HFF-Myc (cell line): ENCODE measurements around the gene HMGXB4.
"Not testable (repeated sequence)": the region's sequence is repeated elsewhere in the genome, so short reads cannot be mapped to it uniquely, and the experiment has no call there.

ENCODE experiments used
- DNase-seq: peaks from one replicate; pipeline ENCODE4 v3.0.0-alpha.2; 2011; ENCODE audit warnings: low read depth; ENCODE audit errors: extremely low read depth
- H3K4me3 ChIP-seq: replicated peaks from 2 replicates; pipeline ENCODE4 v1.5.1; 2011; ENCODE audit warnings: low read depth, mild to moderate bottlenecking, control low read depth, low read length
- TF ChIP-seq, protein P1 (sequence below): IDR thresholded peaks from 2 replicates; pipeline ENCODE4 v1.5.1; 2012; ENCODE audit warnings: mild to moderate bottlenecking, low read depth, low read length, control low read depth; ENCODE audit errors: missing control alignments

Gene HMGXB4

DNA sequence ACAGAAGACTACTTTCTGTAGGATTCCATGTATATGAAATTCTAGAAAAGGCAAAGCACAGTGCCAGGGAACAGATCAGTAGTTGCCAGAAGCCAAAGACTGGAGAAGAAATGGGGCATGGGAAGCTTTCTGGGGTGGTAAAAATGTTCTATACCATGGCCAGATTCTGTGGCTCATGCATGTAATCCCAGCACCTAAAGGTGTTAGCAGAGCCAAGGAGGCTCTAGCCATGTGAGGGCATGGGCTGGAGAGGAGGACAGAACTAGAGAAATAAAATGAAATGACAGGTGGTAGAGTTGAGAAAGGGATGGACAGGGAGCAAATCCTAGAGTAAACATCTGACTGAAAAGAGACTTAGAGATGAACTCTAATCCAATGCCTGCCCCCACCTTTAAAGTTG, 26.9 kb upstream of the HMGXB4 start:
- TF ChIP-seq, protein P1, sequence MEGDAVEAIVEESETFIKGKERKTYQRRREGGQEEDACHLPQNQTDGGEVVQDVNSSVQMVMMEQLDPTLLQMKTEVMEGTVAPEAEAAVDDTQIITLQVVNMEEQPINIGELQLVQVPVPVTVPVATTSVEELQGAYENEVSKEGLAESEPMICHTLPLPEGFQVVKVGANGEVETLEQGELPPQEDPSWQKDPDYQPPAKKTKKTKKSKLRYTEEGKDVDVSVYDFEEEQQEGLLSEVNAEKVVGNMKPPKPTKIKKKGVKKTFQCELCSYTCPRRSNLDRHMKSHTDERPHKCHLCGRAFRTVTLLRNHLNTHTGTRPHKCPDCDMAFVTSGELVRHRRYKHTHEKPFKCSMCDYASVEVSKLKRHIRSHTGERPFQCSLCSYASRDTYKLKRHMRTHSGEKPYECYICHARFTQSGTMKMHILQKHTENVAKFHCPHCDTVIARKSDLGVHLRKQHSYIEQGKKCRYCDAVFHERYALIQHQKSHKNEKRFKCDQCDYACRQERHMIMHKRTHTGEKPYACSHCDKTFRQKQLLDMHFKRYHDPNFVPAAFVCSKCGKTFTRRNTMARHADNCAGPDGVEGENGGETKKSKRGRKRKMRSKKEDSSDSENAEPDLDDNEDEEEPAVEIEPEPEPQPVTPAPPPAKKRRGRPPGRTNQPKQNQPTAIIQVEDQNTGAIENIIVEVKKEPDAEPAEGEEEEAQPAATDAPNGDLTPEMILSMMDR, result no peak
- no peak overlapping the region for H3K4me3 ChIP-seq
- DNase-seq, result no peak

DNA sequence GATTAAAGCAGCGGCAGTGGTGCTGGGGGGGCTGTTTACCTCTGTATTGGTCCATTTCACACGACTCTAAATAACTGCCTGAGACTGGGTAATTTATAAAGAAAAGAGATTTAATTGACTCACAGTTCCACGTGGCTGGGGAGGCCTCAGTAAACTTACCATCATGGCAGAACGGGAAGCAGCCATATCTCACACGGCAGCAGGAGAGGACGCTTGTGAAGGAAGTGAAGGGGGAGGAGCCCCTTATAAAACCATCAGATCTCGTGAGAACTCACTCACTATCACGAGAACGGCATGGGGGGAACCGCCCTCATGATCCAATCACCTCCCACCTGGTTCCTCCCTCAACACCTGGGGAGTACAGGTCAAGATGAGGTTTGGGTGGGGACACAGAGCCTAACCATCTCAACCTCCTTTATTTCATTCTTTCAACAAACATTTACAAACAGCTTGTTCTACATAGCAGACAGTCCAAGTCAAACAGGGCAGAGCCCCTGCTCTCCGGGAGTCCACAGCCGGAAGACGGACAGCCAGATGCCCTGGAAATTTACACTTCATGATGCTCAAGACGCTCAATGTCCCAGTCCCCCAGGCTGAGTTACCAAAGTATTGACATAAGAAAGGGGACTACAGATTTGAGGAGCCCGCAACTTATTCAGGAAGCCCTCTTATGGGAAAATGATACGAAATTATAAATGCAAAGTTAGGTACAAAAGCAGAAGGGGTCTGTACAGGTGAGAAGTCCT, 26.3 kb upstream of the HMGXB4 start:
- no peak overlapping the region for H3K4me3 ChIP-seq
- no peak for DNase-seq
- TF ChIP-seq, protein P1, result no peak

DNA sequence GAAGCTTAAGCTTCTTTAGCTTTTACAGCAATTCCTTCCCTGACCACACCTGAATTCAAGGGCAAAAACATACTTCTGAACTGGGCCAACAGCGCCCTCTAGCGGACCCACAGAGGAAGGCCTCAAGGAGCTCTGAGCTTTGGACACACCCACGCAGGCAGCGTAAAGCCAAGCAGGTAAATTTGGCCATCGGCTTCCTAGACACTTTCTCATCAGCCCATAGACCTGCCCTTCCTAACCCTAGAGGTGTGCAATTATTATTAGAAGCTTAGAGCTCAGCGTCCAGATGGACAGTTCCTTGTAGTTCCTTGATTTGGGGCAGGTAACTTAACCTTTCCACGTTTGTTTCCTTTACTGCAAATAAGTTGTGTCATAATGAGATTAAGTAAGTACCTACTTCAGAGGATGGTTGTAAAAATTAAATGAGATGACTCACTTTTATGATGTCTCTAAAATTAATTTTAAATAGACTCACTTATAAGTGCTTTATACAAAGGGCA, 25.7 kb upstream of the HMGXB4 start:
- DNase-seq, result no peak
- TF ChIP-seq, protein P1, result peak; percentile 98
- H3K4me3 ChIP-seq, result no peak overlapping the region

DNA sequence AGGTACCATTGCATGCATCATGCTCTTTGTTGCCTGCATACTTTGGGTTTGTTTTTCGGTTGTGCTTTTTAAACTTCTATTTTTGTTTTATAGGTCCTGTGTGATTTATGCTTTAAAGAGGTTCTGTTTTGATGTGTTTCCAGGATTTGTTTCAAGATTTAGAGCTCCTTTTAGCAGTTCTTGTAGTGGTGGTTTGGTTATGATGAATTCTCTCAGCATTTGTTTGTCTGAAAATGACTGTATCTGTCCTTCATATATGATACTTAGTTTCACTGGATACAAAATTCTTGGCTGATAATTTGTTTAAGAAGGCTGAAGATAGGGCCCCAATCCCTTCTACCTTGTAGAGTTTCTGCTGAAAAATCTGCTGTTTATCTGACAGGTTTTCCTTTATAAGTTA, 18.5 kb upstream of the HMGXB4 start:
- not testable (repeated sequence) for H3K4me3 ChIP-seq, DNase-seq

DNA sequence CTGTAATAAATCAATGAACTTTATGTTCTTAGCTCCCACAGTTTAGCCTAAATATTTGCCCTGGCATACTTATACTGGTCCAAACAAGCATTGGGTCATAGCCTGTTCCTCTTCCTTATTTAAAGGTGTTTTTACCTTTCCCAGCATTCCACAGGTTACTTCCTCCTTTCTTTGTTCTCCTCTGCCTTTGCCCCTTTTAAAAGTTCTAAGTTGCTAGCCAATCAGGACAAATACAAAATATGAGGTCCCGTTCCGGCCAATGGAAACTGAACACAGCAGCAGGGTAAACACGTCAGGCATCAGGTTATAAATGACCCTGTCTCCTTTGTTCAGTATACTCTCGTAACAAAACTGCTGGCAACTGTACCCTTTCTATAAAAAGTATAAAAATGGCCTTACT, 12.8 kb upstream of the HMGXB4 start:
- not testable (repeated sequence) for DNase-seq, H3K4me3 ChIP-seq

DNA sequence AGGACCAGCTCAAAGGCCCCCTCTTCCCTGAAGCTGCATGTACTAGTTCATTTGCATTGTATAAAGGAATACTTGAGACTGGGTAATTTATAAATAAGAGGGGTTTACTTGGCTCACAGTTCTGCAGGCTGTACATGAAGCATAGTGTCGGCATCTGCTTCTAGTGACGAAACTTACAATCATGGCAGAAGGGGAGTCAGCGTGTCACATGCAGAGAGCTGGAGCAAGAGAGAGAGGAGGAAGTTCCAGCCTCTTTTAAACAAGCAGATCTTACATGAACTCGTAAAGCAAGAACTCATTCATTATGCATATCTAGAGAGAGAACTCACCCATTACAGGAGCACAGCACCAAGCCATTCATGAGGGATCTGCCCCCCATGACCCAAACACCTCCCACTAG, 7.1 kb upstream of the HMGXB4 start:
- H3K4me3 ChIP-seq, result no peak overlapping the region
- TF ChIP-seq, protein P1, result no peak
- no peak for DNase-seq

DNA sequence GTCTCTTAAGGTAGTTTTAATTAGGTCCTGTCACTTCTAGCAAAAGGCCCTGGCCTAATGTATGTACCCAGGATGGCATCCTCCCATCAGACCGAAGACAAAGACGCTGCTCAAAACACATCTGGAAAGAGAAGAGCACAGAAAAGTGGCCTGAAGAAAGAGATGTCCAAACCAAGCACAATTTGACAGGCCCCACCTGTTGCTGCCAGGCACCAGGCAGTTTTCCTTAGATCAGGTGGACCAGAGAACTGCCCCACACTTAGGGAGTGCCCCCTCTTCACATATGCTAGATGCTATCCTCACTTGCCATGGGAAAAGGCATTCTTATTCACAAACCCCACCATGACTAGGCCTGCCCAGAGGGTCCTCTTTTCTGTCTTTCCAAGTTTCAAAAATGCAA, 3.3 kb upstream of the HMGXB4 start:
- no peak overlapping the region for H3K4me3 ChIP-seq
- TF ChIP-seq, protein P1, result no peak
- DNase-seq, result no peak

DNA sequence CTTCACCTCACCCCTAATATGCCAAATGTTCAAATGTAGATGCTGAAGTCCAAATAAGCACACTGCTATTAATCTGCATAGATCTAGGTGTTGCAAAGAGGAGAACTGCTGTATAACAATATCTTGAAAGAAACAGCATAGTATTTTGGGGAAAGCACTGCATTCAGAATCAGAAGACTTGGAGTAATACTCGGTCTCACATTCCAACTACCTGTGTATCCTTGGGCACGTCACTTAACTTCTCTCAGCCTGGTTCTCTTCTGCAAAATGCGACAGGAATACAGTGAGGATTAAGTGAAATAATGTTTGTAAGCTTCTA, 332 bp upstream of the HMGXB4 start:
- TF ChIP-seq, protein P1, result no peak
- DNase-seq, result no peak
- peak overlapping the region; percentile 77 for H3K4me3 ChIP-seq
